Transverse colon (tissue), 4 donors: ENCODE data around the gene TNRC6C.

Experiments used
- EP300 ChIP-seq: sonication (generic); formaldehyde crosslinking; IDR thresholded peaks from one replicate; pipeline ENCODE4 v1.6.1; 2017; ENCODE audit warnings: antibody characterized with exemption, low read depth
- POLR2A ChIP-seq: fragments of 450-650 bp; IDR thresholded peaks from one replicate; pipeline ENCODE4 v1.6.1; 2016; ENCODE audit warnings: antibody characterized with exemption, mild to moderate bottlenecking, moderate library complexity
- POLR2AphosphoS5 ChIP-seq, 3 donors: sonication (generic); formaldehyde crosslinking; IDR thresholded peaks; one replicate each; pipeline ENCODE4 v1.6.1; 2016; ENCODE audit warnings: antibody characterized with exemption in 3 of 3
- TF ChIP-seq, protein P1 (sequence below), 5 experiments: fragments of 200-600 bp in 3 of 5; fragments of 450-650 bp in 2 of 5; sonication (generic) in 3 of 5; IDR thresholded peaks; 1 replicate in 2 of 5; 2 replicates in 3 of 5; pipeline ENCODE4 v1.5.1; 2016 to 2017; ENCODE audit warnings: antibody characterized with exemption in 5 of 5, inconsistent platforms in 3 of 5, mild to moderate bottlenecking in 2 of 5, moderate library complexity in 1 of 5

DNA sequence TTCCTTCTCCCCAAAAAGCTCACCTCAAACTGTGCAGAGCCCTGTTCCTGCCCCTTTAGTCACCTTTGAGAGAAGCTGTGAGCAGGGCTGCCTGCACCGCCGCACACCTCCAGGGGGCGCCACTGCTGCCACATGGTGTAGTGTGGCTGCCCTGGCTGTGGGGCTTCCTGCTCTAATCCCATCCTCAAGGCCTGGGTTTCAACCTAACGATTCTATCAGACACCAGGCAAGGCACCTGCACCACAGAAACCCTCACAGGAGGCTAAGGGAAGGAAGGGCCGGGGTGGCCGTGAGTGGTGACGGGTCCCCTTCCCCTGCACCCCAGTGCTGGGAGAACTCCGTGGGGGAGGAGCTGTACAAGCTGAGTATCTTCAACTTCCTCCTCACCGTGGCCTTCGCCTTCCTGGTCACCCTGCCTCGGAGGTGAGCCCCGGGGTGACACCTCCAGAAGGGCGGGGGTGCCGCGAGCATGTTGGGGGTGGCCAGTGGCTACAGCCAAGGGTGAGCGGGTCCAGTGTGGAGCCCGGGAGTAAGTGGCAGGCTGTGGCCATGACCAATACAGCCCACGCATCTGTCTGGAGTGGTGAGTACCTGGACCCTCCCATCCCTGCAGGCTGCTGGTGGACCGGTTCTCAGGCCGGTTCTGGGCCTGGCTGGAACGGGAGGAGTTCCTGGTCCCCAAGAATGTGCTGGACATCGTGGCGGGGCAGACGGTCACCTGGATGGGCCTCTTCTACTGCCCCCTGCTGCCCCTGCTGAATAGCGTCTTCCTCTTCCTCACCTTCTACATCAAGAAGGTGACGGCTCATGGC, 179.1 kb downstream of the TNRC6C start:
- TF ChIP-seq, protein P1, sequence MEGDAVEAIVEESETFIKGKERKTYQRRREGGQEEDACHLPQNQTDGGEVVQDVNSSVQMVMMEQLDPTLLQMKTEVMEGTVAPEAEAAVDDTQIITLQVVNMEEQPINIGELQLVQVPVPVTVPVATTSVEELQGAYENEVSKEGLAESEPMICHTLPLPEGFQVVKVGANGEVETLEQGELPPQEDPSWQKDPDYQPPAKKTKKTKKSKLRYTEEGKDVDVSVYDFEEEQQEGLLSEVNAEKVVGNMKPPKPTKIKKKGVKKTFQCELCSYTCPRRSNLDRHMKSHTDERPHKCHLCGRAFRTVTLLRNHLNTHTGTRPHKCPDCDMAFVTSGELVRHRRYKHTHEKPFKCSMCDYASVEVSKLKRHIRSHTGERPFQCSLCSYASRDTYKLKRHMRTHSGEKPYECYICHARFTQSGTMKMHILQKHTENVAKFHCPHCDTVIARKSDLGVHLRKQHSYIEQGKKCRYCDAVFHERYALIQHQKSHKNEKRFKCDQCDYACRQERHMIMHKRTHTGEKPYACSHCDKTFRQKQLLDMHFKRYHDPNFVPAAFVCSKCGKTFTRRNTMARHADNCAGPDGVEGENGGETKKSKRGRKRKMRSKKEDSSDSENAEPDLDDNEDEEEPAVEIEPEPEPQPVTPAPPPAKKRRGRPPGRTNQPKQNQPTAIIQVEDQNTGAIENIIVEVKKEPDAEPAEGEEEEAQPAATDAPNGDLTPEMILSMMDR (IDR thresholded peaks at IDR 0.05): peak in 3 of 5 experiments; percentile 12 to 23 (median 19)
- TF ChIP-seq EP300: no peak
- TF ChIP-seq POLR2A: no peak
- TF ChIP-seq POLR2AphosphoS5 (IDR thresholded peaks at IDR 0.05): no peak
